Adrenal gland (tissue), 5 donors: ENCODE measurements around the gene CLEC16A.

Experiments used
- POLR2A ChIP-seq, 2 donors: fragments of 450-650 bp; IDR thresholded peaks; one replicate each; pipeline ENCODE4 v1.6.1; 2017; ENCODE audit warnings: antibody characterized with exemption in 2 of 2, mild to moderate bottlenecking in 2 of 2, moderate library complexity in 1 of 2
- TF ChIP-seq, protein P1 (sequence below), 6 experiments: fragments of 450-650 bp in 4 of 6; fragments of 200-600 bp in 2 of 6; sonication (generic) in 1 of 6; IDR thresholded peaks; 1 replicate in 5 of 6; 2 replicates in 1 of 6; pipeline versions ENCODE4 v1.5.1 to v1.8.0; 2016 to 2021; ENCODE audit warnings: antibody characterized with exemption in 6 of 6, mild to moderate bottlenecking in 2 of 6, moderate library complexity in 1 of 6
- donor health status: DM: no; HTN: no; CAD: no.

DNA sequence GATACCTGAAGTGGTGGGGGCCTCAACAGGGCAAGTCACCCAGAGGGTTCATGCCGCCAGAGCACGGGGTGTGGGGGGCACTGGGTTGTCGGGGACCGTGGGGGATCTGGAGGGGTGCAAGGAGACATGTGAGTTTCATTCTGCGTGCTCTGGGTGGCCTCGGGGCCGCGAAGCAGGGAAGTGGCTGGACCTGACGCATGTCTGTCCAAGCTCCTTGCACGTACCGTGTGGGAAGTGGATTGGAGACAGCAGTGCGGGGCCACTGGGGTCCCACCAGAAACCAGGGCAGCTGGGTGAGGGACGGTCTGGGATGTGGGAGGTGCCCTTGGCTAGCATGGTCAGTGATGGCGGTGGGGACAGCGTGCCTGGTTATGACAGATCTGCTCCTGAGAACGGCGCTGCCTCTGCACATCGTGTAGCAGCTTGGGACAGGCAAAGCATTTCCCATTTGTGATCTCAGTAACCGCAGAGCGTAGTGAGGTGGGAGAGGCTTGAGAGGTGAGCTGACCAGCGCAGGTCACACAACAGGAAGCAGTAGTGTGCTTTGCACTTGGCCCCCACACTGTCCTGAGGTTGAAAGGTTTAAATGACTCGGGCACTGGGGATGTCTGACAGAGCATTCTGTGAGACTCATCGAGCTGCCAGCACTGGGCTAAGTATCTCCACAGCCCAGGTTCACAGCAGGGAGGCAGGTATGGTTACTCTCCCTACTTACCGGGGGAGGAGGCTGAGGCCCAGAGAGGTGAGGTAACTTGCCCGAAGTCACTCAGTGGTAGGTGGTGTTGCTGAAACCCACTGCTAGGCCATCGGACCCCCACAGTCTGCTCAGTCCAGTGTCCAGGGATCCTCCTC lies 197.3 kb downstream of the CLEC16A start:
- TF ChIP-seq, protein P1, sequence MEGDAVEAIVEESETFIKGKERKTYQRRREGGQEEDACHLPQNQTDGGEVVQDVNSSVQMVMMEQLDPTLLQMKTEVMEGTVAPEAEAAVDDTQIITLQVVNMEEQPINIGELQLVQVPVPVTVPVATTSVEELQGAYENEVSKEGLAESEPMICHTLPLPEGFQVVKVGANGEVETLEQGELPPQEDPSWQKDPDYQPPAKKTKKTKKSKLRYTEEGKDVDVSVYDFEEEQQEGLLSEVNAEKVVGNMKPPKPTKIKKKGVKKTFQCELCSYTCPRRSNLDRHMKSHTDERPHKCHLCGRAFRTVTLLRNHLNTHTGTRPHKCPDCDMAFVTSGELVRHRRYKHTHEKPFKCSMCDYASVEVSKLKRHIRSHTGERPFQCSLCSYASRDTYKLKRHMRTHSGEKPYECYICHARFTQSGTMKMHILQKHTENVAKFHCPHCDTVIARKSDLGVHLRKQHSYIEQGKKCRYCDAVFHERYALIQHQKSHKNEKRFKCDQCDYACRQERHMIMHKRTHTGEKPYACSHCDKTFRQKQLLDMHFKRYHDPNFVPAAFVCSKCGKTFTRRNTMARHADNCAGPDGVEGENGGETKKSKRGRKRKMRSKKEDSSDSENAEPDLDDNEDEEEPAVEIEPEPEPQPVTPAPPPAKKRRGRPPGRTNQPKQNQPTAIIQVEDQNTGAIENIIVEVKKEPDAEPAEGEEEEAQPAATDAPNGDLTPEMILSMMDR (IDR thresholded peaks at IDR 0.05): no peak
- no peak for TF ChIP-seq POLR2A (IDR thresholded peaks at IDR 0.05)
